Testis (tissue), 3 donors: ENCODE results near the gene ITIH5. TPM values are rescaled to one million over a fixed set of nuclear protein-coding genes. Genes with fewer than 3 reads are reported as not detected.

ENCODE experiments used
- DNase-seq: peaks from one replicate; pipeline ENCODE4 v3.0.0-alpha.2; 2019
- H3K27ac ChIP-seq, 2 donors: fragments of 200-600 bp; sonication (generic); one replicate each; pipeline ENCODE4 v1.5.1; 2019
- H3K27me3 ChIP-seq: fragments of 200-600 bp; sonication (generic); one replicate; pipeline ENCODE4 v1.5.1; 2019
- H3K36me3 ChIP-seq: fragments of 200-600 bp; sonication (generic); one replicate; pipeline ENCODE4 v1.5.1; 2017; ENCODE audit warnings: low read depth; ENCODE audit errors: missing control alignments
- H3K4me1 ChIP-seq: fragments of 200-600 bp; sonication (generic); one replicate; pipeline ENCODE4 v1.5.1; 2019
- H3K4me3 ChIP-seq, 2 donors: fragments of 200-600 bp; sonication (generic); one replicate each; pipeline ENCODE4 v1.5.1; 2017 to 2019
- H3K9me3 ChIP-seq: fragments of 200-600 bp; sonication (generic); one replicate; pipeline ENCODE4 v1.5.1; 2017
- CTCF ChIP-seq, 3 experiments: fragments of 450-650 bp in 2 of 3; fragments of 200-600 bp in 1 of 3; sonication (generic) in 1 of 3; IDR thresholded peaks; one replicate each; pipeline ENCODE4 v1.5.1; 2016 to 2019; ENCODE audit warnings: antibody characterized with exemption in 3 of 3, mild to moderate bottlenecking in 2 of 3, moderate library complexity in 1 of 3
- POLR2A ChIP-seq: fragments of 450-650 bp; IDR thresholded peaks from one replicate; pipeline ENCODE4 v1.6.1; 2017; ENCODE audit warnings: antibody characterized with exemption, mild to moderate bottlenecking, moderate library complexity
- WGBS, 2 donors: methylation state at CpG; one replicate each; pipeline ENCODE4 v1.1.5; 2018; 5-methylcytosine and 5-hydroxymethylcytosine counted together
- intact Hi-C: fragments of 100-400 bp; cut with DNase I; formaldehyde crosslinking; loops from one replicate; pipeline ENCODE4 v1.15.1; 2023; ENCODE audit warnings: low total_unique reads
- polyA plus RNA-seq: library from polyadenylated mRNA; stranded (reverse); fragments of 350-450 nt; fragmentation: Illumina TruSeq; extraction: RNeasy Lipid Tissue Mini Kit (QIAGEN cat#74804); gene quantifications from one replicate; pipeline ENCODE4 v1.2.3, GENCODE V29; 2014; ENCODE audit warnings: low read depth, low replicate concordance; ENCODE audit not compliant: insufficient read depth
- total RNA-seq, 2 donors: library from RNA; depleted of rRNA; stranded (reverse); fragments of >200 nt; gene quantifications; one replicate each; pipeline ENCODE4 v1.2.3, GENCODE V29; 2016

Gene ITIH5
- total and polyA plus RNA-seq, 3 donors from 2014 or later = 28.0 to 38.1 (median 28.0) TPM

- no peaks in the 10 kb centered on the region for H3K4me1 ChIP-seq
- no peaks in the 10 kb centered on the region for H3K36me3 ChIP-seq
- intact Hi-C loops = no loop called here
- H3K27me3 ChIP-seq = no peaks in the 10 kb centered on the region
- no peak overlapping the region for H3K27ac ChIP-seq
- no peak for DNase-seq
- TF ChIP-seq CTCF (IDR thresholded peaks at IDR 0.05) = no peak
- no peak for TF ChIP-seq POLR2A
- H3K9me3 ChIP-seq = no peaks in the 10 kb centered on the region
- WGBS, 2 donors = 87 to 88% methylated on average over 5 of the region's 5 CpGs
- no peak overlapping the region for H3K4me3 ChIP-seq
These were observed 41.3 kb upstream of the ITIH5 start for GRCh38 chr10:7707858-7708622.

GRCh38 chr10:7707102-7707501 is 40.3 kb upstream of the ITIH5 start:
- Histone ChIP-seq H3K4me3 (no peak overlapping the region), H3K9me3 (no peaks in the 10 kb centered on the region), H3K27ac (no peak overlapping the region), H3K4me1 (no peaks in the 10 kb centered on the region), H3K36me3 (no peaks in the 10 kb centered on the region), H3K27me3 (no peaks in the 10 kb centered on the region)
- DNase-seq = no peak
- TF ChIP-seq CTCF (IDR thresholded peaks at IDR 0.05) = no peak
- no peak for TF ChIP-seq POLR2A
- 77 to 89% methylated on average over 4 of the region's 4 CpGs for WGBS, 2 donors
- intact Hi-C loops = no loop called here

- intact Hi-C loops = no loop called here
- Histone ChIP-seq H3K27me3 (no peaks in the 10 kb centered on the region), H3K4me3 (no peak overlapping the region), H3K4me1 (no peaks in the 10 kb centered on the region), H3K27ac (no peak overlapping the region), H3K36me3 (no peaks in the 10 kb centered on the region), H3K9me3 (no peaks in the 10 kb centered on the region)
- no peak for TF ChIP-seq POLR2A
- TF ChIP-seq CTCF (IDR thresholded peaks at IDR 0.05) = no peak
- no peak for DNase-seq
- 87 to 89% methylated on average over 4 of the region's 4 CpGs for WGBS, 2 donors
These were observed 39.8 kb upstream of the ITIH5 start for GRCh38 chr10:7706534-7707073.

- H3K4me1 ChIP-seq = no peaks in the 10 kb centered on the region
- no peaks in the 10 kb centered on the region for H3K27me3 ChIP-seq
- no peaks in the 10 kb centered on the region for H3K9me3 ChIP-seq
- H3K27ac ChIP-seq = no peak overlapping the region
- DNase-seq = no peak
- no peak overlapping the region for H3K4me3 ChIP-seq
- 79 to 87% methylated on average over 3 of the region's 3 CpGs for WGBS, 2 donors
- intact Hi-C loops = no loop called here
- no peaks in the 10 kb centered on the region for H3K36me3 ChIP-seq
- TF ChIP-seq CTCF (IDR thresholded peaks at IDR 0.05) (no peak), POLR2A (no peak)
These were observed 38.6 kb upstream of the ITIH5 start for GRCh38 chr10:7705341-7705740.
